ENCODE data around the gene ITGA11. TPM values are rescaled to one million over a fixed set of nuclear protein-coding genes. Genes with fewer than 3 reads are reported as not detected.

Gene ITGA11
- total RNA-seq, 1 donor = 567 TPM

- Histone ChIP-seq H3K79me2 (ENCODE audit: insufficient read depth, low read length) (peaks cover 9% of the 10 kb centered on the region), H3K4me3 (ENCODE audit: insufficient read depth, low read length) (peak overlapping the region; percentile 53), H3K4me1 (ENCODE audit: insufficient read depth, low read length) (peaks cover 46% of the 10 kb centered on the region), H3K9me3 (ENCODE audit: low read depth, low read length) (no peaks in the 10 kb centered on the region), H3K36me3 (ENCODE audit: insufficient read depth, low read length) (no peaks in the 10 kb centered on the region), H3K27ac (ENCODE audit: low read depth, low read length) (peak overlapping the region; percentile 75), H3K27me3 (ENCODE audit: insufficient read depth, low read length) (no peaks in the 10 kb centered on the region), H2AFZ (ENCODE audit: low read length) (peak overlapping the region; percentile 78), H4K20me1 (ENCODE audit: insufficient read depth, low read length) (no peaks in the 10 kb centered on the region), H3K4me2 (ENCODE audit: insufficient read depth, low read length) (peak overlapping the region; percentile 69)
- DNase-seq (ENCODE audit: insufficient read length, low spot score, missing footprints) = peak; percentile 86
- no peak for TF ChIP-seq CTCF (IDR thresholded peaks at IDR 0.05; ENCODE audit: extremely low read depth, low read depth, low read length)
Measured at GRCh38 chr15:68271854-68272471, 160.0 kb downstream of the ITGA11 start.

DNA sequence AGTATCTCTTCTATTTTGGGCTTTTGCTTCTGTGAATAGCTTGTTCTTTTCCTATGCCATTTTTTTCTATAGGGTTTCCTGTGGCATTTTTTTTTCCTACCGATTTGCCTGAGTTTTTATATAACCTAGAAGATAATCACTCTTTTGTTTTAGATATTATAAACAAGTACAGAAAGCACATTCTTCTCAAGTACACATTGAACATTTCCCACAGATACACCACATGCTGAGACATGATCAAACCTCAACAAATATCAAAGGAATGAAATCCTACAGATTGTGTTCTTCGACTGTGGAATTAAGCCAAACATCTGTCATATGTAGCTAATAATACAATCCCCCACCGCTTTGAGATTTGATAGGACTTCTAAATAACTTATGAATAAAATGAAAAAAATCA is 163.6 kb downstream of the ITGA11 start:
- no peak overlapping the region for H2AFZ ChIP-seq (ENCODE audit: low read length)
- no peaks in the 10 kb centered on the region for H4K20me1 ChIP-seq (ENCODE audit: insufficient read depth, low read length)
- DNase-seq (ENCODE audit: insufficient read length, low spot score, missing footprints) = no peak
- no peak for TF ChIP-seq CTCF (IDR thresholded peaks at IDR 0.05; ENCODE audit: extremely low read depth, low read depth, low read length)
- H3K4me3 ChIP-seq (ENCODE audit: insufficient read depth, low read length) = no peak overlapping the region
- H3K4me1 ChIP-seq (ENCODE audit: insufficient read depth, low read length) = peaks cover 26% of the 10 kb centered on the region
- no peaks in the 10 kb centered on the region for H3K36me3 ChIP-seq (ENCODE audit: insufficient read depth, low read length)
- H3K79me2 ChIP-seq (ENCODE audit: insufficient read depth, low read length) = no peaks in the 10 kb centered on the region
- no peak overlapping the region for H3K4me2 ChIP-seq (ENCODE audit: insufficient read depth, low read length)
- no peaks in the 10 kb centered on the region for H3K9me3 ChIP-seq (ENCODE audit: low read depth, low read length)
- H3K27ac ChIP-seq (ENCODE audit: low read depth, low read length) = no peak overlapping the region
- H3K27me3 ChIP-seq (ENCODE audit: insufficient read depth, low read length) = peaks cover 3% of the 10 kb centered on the region

GRCh38 chr15:68265674-68266073 is 166.3 kb downstream of the ITGA11 start:
- Histone ChIP-seq H4K20me1 (ENCODE audit: insufficient read depth, low read length) (no peaks in the 10 kb centered on the region), H3K27ac (ENCODE audit: low read depth, low read length) (no peak overlapping the region), H3K27me3 (ENCODE audit: insufficient read depth, low read length) (peaks cover 7% of the 10 kb centered on the region), H3K36me3 (ENCODE audit: insufficient read depth, low read length) (no peaks in the 10 kb centered on the region), H3K4me3 (ENCODE audit: insufficient read depth, low read length) (no peak overlapping the region), H3K79me2 (ENCODE audit: insufficient read depth, low read length) (no peaks in the 10 kb centered on the region), H3K9me3 (ENCODE audit: low read depth, low read length) (no peaks in the 10 kb centered on the region), H2AFZ (ENCODE audit: low read length) (no peak overlapping the region), H3K4me2 (ENCODE audit: insufficient read depth, low read length) (no peak overlapping the region), H3K4me1 (ENCODE audit: insufficient read depth, low read length) (no peaks in the 10 kb centered on the region)
- TF ChIP-seq CTCF (IDR thresholded peaks at IDR 0.05; ENCODE audit: extremely low read depth, low read depth, low read length) = no peak
- no peak for DNase-seq (ENCODE audit: insufficient read length, low spot score, missing footprints)

DNA sequence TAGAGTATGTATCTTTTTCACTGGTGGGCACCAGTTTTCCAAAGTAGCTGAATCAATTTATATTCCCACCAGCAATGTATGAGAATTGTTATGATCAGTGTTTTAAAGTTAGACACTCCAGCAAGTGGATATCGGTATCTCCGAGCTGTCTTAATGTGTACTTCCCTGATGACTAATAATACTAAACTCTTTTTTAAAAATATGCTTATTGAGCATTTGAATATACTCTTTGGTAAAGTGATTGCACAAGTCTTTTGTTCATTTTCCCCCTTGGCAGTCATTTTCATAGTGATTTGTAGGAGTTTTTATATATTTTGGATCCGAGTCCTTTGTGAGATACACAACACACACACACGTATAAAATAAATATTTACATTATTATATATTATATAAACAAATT is 166.9 kb downstream of the ITGA11 start:
- H3K4me2 ChIP-seq (ENCODE audit: insufficient read depth, low read length) = no peak overlapping the region
- no peak overlapping the region for H3K4me3 ChIP-seq (ENCODE audit: insufficient read depth, low read length)
- H3K27me3 ChIP-seq (ENCODE audit: insufficient read depth, low read length) = peaks cover 7% of the 10 kb centered on the region
- no peak for TF ChIP-seq CTCF (IDR thresholded peaks at IDR 0.05; ENCODE audit: extremely low read depth, low read depth, low read length)
- no peak for DNase-seq (ENCODE audit: insufficient read length, low spot score, missing footprints)
- no peaks in the 10 kb centered on the region for H3K79me2 ChIP-seq (ENCODE audit: insufficient read depth, low read length)
- no peak overlapping the region for H2AFZ ChIP-seq (ENCODE audit: low read length)
- H3K4me1 ChIP-seq (ENCODE audit: insufficient read depth, low read length) = no peaks in the 10 kb centered on the region
- H3K27ac ChIP-seq (ENCODE audit: low read depth, low read length) = no peak overlapping the region
- H3K9me3 ChIP-seq (ENCODE audit: low read depth, low read length) = no peaks in the 10 kb centered on the region
- no peaks in the 10 kb centered on the region for H3K36me3 ChIP-seq (ENCODE audit: insufficient read depth, low read length)
- no peaks in the 10 kb centered on the region for H4K20me1 ChIP-seq (ENCODE audit: insufficient read depth, low read length)

Data from osteoblast (primary cell).